ENCODE data around the gene DUSP22. TPM values are rescaled to one million over a fixed set of nuclear protein-coding genes. Genes with fewer than 3 reads are reported as not detected.

The DUSP22 gene
- total RNA-seq, 1 experiment from 2014 or later, result 34.8 TPM

DNA sequence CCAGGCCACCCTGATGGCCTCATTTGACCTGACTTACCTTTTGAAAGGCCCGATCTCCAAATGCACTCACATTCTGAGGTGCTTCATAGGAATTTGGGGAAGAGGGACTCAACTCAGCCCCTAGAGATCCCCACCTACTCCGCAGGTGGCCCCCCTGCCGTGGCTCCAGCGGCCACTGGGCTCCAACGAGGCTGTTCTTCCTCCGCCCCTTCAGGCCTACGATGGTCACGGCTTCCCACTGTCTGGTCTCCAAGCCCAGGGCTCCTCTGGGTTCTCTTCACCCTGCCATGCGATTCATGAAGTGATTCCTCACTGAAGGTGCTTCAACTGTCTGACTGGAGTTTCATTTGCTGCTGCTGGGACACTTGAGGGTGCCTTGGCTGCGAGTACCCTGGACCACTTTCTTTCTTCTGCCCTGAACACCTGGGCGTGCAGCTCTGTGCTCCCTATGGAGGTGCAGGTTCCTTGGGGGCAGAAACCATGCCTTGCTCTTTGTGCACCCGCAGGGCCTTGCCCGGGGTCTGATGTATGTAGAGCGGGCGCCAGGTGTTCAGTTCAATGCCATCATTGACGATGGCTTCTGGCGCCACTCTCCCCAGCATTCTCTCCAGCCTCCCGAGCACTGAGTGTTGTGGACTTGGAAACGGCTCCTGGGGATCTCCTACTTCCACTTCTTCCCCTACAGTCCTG, 10.0 kb upstream of the DUSP22 start:
- Histone ChIP-seq H3K27ac (ENCODE audit: low read length) (no peak overlapping the region), H3K4me1 (ENCODE audit: control insufficient read depth, insufficient read depth, low read length) (no peaks in the 10 kb centered on the region), H3K9me3 (ENCODE audit: control insufficient read depth, insufficient read depth, low read depth, low read length) (no peaks in the 10 kb centered on the region), H3K4me3 (ENCODE audit: low read depth in 2 of 2, low read length in 2 of 2) (no peak overlapping the region), H3K36me3 (ENCODE audit: control insufficient read depth, insufficient read depth, low read length) (no peaks in the 10 kb centered on the region), H3K27me3 (ENCODE audit: control insufficient read depth, insufficient read depth, low read length) (peaks cover 7% of the 10 kb centered on the region; the same call in 1 of the 2 replicates)
- no TSS peak for BruUV-seq (replicated peaks)
- in situ Hi-C loops (cut with HindIII; ENCODE audit: low pct_unique_long_range_greater_than_20kb, low sequenced_read_pairs), result no loop called here
- DNase-seq (ENCODE audit: low read depth, low spot score), result no peak
- ChIA-PET CTCF (no interaction called here), POLR2A (no interaction called here)
- ATAC-seq, result no peak
- intact Hi-C loops (cut with micrococcal nuclease; ENCODE audit: unreplicated experiment), result no loop called here
- TF ChIP-seq, protein P1, sequence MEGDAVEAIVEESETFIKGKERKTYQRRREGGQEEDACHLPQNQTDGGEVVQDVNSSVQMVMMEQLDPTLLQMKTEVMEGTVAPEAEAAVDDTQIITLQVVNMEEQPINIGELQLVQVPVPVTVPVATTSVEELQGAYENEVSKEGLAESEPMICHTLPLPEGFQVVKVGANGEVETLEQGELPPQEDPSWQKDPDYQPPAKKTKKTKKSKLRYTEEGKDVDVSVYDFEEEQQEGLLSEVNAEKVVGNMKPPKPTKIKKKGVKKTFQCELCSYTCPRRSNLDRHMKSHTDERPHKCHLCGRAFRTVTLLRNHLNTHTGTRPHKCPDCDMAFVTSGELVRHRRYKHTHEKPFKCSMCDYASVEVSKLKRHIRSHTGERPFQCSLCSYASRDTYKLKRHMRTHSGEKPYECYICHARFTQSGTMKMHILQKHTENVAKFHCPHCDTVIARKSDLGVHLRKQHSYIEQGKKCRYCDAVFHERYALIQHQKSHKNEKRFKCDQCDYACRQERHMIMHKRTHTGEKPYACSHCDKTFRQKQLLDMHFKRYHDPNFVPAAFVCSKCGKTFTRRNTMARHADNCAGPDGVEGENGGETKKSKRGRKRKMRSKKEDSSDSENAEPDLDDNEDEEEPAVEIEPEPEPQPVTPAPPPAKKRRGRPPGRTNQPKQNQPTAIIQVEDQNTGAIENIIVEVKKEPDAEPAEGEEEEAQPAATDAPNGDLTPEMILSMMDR (IDR thresholded peaks at IDR 0.05), result no peak
- TF ChIP-seq POLR2AphosphoS5 (IDR thresholded peaks at IDR 0.05; ENCODE audit: low read depth, low read length) (no peak), TCF7L2 (IDR thresholded peaks at IDR 0.05; ENCODE audit: low read depth, low read length) (no peak), SIN3A (IDR thresholded peaks at IDR 0.05; ENCODE audit: borderline replicate concordance, insufficient read depth, low read depth, low read length) (no peak)
- TF ChIP-seq, protein P2, sequence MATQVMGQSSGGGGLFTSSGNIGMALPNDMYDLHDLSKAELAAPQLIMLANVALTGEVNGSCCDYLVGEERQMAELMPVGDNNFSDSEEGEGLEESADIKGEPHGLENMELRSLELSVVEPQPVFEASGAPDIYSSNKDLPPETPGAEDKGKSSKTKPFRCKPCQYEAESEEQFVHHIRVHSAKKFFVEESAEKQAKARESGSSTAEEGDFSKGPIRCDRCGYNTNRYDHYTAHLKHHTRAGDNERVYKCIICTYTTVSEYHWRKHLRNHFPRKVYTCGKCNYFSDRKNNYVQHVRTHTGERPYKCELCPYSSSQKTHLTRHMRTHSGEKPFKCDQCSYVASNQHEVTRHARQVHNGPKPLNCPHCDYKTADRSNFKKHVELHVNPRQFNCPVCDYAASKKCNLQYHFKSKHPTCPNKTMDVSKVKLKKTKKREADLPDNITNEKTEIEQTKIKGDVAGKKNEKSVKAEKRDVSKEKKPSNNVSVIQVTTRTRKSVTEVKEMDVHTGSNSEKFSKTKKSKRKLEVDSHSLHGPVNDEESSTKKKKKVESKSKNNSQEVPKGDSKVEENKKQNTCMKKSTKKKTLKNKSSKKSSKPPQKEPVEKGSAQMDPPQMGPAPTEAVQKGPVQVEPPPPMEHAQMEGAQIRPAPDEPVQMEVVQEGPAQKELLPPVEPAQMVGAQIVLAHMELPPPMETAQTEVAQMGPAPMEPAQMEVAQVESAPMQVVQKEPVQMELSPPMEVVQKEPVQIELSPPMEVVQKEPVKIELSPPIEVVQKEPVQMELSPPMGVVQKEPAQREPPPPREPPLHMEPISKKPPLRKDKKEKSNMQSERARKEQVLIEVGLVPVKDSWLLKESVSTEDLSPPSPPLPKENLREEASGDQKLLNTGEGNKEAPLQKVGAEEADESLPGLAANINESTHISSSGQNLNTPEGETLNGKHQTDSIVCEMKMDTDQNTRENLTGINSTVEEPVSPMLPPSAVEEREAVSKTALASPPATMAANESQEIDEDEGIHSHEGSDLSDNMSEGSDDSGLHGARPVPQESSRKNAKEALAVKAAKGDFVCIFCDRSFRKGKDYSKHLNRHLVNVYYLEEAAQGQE (IDR thresholded peaks at IDR 0.05; ENCODE audit: insufficient read depth in 1 of 2, low read depth in 2 of 2, low read length in 1 of 2), result no peak

DNA sequence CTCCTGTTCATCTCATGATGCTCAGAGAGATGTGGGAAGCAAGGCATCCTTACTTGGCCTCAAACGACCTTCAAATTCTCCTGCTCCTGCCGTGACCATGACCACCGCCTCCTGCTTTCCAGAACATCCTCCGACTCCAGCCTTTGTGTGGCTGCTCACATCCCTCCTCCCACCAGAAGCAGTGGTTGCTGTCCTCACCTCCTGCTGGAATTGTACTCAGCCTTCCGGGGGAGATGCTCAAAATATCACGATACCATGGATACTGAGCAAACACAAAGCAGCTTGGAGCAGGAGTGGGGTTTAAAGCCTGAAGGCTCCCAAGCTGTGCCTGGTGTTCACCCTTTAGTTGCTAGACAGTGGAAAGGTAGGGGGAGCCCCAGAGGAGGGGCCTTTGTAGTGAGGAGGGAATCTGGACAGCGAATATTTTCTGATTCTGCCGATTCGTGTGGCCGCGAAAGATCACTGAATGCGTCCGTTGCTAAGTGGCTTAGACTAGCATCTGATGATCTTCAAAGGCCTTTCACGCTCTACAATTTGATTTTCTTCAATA, 9.3 kb upstream of the DUSP22 start:
- H3K27ac ChIP-seq (ENCODE audit: low read length), result no peak overlapping the region
- TF ChIP-seq, protein P1 (IDR thresholded peaks at IDR 0.05), result no peak
- TF ChIP-seq TCF7L2 (IDR thresholded peaks at IDR 0.05; ENCODE audit: low read depth, low read length) (no peak), SIN3A (IDR thresholded peaks at IDR 0.05; ENCODE audit: borderline replicate concordance, insufficient read depth, low read depth, low read length) (no peak), POLR2AphosphoS5 (IDR thresholded peaks at IDR 0.05; ENCODE audit: low read depth, low read length) (no peak)
- TF ChIP-seq, protein P2 (IDR thresholded peaks at IDR 0.05; ENCODE audit: insufficient read depth in 1 of 2, low read depth in 2 of 2, low read length in 1 of 2), result no peak
- no peak for DNase-seq (ENCODE audit: low read depth, low spot score)
- H3K36me3 ChIP-seq (ENCODE audit: control insufficient read depth, insufficient read depth, low read length), result no peaks in the 10 kb centered on the region
- no peak for ATAC-seq
- H3K4me3 ChIP-seq (ENCODE audit: low read depth in 2 of 2, low read length in 2 of 2), result no peak overlapping the region
- H3K27me3 ChIP-seq (ENCODE audit: control insufficient read depth, insufficient read depth, low read length), result peaks cover 7% of the 10 kb centered on the region; the same call in 1 of the 2 replicates
- H3K9me3 ChIP-seq (ENCODE audit: control insufficient read depth, insufficient read depth, low read depth, low read length), result no peaks in the 10 kb centered on the region
- in situ Hi-C loops (cut with HindIII; ENCODE audit: low pct_unique_long_range_greater_than_20kb, low sequenced_read_pairs) (no loop called here), intact Hi-C loops (cut with micrococcal nuclease; ENCODE audit: unreplicated experiment) (no loop called here)
- POLR2A ChIA-PET, result no interaction called here
- no TSS peak for BruUV-seq (replicated peaks)
- CTCF ChIA-PET, result no interaction called here
- H3K4me1 ChIP-seq (ENCODE audit: control insufficient read depth, insufficient read depth, low read length), result no peaks in the 10 kb centered on the region
